NCI-H1105 treated with DMSO at 0.1 percent for 48 hours (cell line): Measurements from ENCODE around the gene DDRGK1.
A peak's percentile ranks its signal among the peaks of the same experiment; 100 is the strongest.

ENCODE experiments used
- DNase-seq: peaks from one replicate; lab custom pipeline; 2025; lab: John Stamatoyannopoulos, UW

The DDRGK1 gene

DNA sequence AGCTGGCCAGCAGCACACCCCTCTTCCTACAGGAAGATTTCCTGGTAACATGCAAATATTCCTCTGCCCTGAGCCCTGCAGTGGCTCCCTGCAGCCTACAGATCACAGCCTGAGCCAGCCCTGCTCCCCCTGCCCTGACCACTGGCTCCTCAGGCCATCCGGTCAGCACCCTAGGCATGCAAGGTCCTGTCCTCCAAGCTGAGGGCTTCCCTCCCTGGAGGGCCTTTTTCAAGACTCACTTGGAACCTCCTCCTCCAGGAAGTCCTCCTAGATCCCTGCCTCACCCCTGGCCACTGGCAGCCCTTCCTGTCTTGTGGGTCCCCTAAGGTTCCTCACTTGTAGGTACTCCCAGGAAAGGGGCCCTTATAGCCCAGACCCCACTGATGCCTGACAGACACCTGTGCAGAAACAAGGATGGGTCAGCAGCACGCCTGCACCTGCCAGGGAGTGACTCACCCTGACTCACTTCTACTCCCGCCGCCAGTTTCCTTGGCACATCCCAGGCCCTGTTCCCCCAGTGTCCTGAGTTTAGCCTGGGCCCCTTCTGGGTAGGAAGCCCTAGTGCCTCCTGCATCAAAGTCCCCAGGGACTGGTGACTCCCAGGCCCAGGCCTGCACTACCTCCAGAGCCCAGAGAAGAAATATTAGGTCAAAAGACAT, 31.3 kb upstream of the DDRGK1 start:
- no peak for DNase-seq

DNA sequence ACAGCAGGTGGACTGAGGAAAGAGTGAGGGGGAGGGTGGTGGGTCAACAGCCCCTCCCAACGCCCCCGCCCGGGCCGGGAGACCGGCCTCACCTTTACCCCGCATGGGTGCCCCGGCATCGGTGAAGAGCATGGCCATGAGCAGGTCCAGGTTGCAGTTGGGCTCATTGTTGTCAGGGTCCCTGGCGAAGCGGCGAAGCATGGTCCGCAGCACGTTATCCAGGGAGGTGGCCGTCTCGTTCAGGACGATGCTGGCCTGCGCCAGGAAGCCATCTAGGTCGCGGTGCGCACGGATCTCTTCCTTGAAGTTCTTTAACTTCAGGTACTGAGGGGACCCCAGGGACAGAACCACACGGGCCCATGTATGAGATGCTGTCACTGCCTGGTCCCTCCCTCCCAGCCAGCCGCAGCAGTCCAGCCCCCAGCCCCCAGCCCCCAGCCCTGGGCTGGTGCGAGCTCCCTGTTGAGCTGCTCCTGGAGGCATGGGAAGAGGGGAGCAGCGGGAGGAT, 29.6 kb upstream of the DDRGK1 start:
- DNase-seq, result no peak

DNA sequence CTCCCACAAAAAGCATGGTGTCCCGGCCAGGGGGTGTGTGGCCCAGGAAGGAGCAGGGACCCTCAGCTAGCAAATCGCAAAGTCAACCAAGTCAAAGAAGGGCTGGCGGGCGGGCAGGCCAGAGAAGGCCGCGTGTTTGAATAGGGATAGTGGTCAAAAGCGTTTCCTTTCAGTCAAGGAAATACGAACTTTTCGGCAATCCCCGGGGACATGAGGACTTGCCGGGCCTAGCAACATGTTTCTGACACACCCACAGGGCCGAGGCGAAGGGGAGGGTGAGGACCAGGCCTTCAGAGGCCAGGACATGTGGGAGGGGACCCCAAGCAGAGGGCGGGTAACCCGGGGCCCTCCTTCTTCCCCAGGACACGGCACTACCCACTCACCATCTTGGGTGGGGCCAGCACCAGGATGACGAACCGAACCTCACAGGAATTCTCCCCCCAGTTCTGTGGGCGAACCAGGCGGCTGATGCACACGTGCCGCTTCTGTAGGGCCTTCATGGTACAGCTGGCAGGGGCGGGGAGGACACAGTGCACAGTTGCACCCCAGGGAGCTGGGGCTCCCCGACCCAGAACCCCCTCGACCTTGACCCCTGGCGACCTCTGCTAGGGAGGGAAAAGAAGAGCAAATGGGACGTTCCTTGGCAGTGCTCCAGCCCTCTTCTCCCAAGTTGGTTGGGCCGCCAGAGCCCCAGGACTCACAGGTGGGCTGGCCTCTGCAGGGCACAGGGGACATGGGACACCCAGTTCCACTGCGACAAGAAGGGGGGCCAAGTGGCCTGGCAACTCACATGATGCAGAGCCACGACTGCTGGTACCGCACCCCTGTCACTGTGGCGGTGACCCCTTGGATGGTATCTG, 28.9 kb upstream of the DDRGK1 start:
- DNase-seq, result no peak

DNA sequence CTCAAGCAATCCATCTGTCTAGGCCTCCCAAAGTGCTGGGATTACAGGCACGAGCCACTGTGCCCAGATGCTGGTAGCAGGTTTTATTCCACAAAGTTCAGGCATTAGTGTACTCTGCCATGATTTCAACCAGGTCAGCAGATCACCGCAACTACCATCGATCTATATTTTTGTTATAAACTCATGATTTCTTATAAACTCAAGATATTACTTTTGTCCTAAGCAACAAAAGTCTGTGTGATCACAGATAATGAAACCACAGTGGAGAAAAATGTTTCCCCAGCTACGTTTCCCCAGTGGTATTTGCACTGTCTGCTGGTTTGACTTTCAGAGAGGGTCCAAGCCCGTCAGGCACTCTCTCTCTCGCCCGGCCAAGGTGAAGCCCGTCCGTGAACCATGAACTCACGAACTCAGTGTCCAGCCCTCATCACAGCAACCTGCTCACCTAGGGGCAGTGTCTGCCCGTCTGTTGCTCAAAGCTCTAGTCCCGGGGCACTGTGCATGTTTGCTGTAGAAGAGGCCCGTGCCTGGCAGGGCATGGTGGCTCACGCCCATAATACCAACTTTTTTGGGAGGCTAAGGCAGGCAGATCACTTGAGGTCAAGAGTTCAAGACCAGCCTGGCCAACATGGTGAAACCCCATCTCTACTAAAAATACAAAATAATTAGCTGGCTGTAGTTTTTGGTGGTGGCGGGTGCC, 27.6 kb upstream of the DDRGK1 start:
- DNase-seq, result no peak

DNA sequence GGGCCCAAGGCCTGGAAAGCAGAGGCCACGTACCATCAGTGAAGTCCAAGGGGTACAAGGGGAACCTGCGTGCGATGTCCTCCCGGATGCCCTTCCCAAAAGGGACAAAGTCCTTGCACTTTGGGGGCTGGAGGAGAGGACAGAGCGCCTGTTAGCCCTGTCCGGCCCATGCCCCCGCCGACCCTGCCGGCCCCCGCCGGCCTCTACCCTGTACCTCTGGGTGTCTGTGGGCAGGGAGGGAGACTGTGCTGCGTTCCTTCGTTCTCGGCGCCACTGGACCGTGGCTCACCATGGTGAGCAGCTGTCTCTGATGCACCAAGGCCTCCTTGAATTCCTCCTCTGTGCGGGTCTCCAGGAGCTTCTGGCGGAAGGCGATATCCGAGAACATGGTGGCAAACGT, 26.6 kb upstream of the DDRGK1 start:
- no peak for DNase-seq

DNA sequence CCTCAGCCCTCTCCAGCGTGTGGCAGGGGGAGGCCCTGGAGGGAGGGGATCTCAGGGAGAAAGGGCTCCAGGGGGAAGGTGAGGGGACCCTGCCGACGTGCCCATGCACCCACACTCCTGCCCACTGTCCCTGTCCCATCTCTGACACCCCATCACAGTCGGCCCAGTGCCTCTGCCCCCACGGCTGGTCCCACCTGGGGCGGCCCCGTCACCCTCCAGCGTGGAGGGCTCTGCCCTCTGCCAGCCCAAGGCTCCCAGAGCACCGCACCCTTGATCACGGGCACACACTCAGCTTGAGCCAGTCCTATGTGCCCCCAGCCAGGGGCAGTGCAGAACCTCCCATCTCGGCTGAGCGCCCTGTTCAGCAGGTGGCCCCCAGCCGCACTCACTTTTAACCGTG, 25.3 kb upstream of the DDRGK1 start:
- DNase-seq, result no peak

DNA sequence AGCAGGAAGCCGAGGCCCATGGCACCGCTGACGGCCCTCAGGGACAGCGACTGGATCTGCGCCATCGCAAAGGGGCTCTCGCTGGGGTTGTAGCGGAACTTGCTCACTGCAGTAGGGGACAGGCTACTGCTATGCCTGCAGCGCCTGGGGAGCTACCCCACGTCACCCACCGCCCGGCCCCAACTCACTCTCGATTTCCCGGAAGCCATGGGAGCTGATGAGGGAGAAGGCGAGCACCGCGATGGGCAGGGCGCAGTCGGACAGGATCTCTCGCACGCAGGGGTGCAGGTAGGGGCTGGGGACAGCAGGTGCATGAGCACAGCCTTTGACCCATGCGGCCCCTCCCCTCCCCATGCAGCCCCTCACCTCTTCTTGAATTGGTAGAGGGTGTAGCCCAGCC, 24.7 kb upstream of the DDRGK1 start:
- no peak for DNase-seq

DNA sequence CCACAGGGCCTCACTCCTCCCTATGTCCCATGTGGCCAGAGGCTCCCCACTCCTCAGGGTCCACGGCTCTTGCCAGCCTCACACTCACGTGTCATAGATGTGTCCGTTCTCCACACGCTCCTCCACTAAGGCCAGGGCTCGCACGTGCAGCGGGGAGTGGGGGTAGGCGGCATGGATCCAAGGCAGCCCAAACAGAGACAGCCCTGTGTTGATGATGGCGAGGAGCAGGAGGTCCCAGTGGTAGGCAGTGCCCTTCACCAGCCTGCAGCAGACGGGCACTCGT, 24.2 kb upstream of the DDRGK1 start:
- no peak for DNase-seq

DNA sequence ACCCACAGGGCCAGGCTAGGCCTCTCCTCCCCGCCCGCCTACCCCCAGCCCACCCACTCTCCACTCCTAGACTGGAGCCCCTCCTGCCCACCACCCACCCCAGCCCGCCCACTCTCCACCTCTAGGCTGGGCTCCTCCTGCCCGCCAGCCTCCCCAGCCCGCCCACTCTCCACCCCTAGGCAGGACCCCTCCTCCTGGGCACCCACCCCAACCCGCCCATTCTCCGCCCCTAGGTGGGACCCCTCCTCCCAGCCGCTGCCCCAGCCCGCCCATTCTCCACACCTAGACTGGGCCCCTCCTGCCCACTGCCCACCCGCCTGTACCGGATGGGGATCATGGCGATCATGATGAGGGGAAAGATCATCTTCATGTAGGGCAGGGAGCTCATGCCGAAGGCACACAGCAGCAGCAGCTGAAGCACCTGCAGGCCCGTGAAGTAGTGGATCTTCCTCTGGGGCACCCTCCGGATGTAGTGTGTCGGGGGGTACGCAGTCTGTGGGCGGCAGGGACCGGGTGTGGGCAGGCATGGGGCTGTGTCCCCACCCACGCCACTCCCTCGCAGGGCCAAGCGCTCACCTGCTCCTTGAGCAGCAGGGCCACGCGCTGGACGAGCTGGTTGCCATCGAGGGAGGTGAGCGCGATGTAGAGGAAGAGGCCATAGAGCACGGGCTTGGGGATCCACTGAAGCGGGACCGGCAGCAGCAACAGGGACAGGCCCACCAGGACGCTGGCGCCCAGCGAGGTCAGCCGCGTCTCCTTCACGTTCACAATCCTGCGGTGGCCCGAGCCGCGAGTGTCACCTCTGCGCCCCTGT, 23.7 kb upstream of the DDRGK1 start:
- no peak for DNase-seq

DNA sequence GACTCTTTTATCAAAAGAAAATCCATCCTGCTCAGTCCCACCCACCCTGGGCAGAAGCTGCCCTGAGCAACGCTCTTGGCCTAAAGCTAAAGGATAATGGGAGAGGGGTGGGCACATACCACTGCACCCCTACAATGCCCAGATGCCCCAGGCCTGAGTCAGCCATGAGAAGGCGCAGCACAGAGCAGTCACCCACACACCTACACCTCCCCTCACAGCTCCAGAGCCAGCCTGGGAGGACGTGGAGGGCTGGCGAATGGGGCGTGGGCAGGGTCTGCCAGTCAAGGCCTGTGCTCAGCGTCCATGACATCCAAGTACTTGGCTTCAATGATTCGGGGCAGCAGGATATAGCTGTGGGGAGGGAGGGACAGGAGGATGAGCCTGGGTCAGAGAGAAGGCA, 23.0 kb upstream of the DDRGK1 start:
- DNase-seq, result no peak

DNA sequence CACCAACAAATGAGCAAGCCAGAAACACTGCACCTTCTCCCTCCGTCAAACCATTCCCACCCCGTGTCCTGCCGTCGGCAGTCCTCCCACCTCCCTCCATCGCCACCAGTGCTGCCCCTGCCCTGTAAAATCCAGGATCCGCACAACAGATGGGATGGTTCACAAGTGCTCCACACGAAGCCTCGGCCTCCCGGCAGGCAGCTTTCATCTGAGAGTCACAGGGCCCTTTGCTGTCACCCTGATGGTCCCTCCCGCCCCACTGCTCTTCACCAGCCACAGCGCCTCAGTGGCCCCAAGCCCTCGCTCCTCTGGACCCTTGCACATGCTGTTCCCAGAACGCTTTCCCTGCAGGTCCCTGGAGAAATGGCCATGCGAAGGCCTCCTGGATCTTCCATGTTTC, 22.4 kb upstream of the DDRGK1 start:
- DNase-seq, result no peak

DNA sequence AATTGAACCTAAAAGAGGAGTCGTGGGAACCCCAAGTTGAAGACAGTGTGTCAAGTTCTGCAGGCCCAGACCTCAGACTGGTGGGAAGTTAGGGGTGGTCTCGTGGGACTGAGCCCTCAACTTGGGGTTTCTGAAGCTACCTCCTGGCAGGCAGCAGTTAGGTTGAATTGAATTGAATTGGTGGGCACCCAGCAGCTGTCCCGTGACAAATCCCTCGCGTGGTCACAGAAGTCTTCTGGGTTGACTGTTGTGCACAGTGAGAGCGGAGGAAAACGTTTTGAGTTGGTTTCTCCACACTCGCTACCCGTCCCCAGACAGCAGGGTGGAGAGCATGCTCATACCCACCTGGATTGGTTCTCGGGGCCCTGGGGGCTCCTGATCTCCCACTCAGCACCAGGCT, 21.6 kb upstream of the DDRGK1 start:
- DNase-seq, result no peak

DNA sequence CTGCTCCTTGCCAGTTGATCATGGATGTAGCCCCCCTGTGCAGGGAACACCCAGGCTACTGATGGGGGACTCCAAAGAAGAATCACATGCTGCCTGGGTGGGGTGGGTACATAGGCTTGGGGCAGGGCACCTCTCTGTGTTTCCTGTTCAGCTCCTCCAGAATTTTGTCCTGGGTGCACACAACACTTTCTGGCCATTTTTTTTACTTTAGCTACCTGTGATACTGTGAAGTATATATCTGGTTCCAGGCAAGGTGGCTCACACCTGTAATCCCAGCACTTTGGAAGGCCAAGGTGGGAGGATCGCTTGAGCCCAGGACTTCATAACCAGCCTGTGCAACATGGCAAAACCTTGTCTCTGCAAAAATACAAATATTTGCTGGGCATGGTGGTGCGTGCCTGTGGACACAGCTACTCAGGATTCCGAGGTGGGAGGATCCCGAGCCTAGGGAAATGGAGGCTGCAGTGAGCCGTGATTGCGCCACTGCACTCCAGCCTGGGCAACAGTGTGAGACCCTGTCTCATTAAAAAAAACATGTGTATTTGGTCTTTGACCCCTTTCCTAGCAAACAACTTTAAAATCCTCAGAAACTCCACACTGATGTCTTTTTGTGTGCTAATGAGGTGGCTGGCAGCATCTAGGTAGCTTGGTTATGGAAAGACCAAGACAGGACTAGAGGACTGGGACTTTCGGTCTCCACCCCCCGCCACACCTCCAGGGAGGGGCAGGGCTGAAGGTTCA, 20.4 kb upstream of the DDRGK1 start:
- no peak for DNase-seq

DNA sequence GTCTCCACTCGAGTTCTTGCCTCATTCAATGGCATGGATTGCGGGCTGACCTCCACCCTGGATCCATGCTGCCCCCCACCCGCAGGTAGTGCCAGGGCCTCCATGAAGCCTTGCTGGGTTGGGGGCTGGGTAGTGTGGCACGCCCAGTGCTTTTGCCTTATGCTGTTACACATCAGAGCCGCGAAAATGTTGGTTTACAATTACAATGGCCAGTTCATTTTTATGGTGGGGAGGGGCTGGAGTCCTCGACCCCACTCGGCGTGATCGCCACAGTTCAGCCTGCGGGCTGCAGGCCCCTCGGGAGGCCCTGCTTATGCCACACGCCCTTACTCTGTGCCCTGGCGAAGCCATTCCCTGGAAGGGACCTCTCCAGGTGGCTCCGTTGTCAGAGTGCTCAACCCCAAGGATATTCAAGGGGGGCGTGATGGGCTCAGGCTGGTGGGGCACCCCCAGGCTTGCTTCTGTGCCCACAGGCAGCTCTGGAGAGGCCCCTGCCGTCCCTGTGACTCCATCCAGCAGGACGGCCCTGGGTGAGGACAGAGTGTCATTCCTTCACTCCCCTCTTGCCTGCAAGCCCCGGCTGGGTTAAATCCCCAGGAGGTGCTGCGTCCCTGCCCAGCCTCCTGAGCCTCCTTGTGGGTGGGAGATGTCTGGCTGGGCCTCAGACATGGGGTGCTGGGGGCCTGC, 19.7 kb upstream of the DDRGK1 start:
- no peak for DNase-seq

DNA sequence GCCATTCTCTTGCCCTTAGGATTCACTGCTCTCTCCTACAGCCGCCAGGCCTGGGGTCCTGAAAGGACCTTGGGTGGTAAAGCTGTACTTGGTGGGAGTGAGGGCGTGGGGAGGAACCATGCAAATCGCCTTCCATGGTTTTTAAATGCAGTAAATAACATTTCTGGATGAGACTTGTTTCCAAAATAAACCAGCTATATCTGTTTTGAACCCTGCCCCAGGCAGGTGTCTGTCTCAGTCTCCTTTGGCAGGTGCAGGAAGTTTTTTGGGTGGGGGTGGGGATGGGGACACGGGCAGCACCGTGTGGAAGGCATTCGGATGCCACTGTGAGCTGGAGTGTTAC, 19.1 kb upstream of the DDRGK1 start:
- peak; percentile 50 for DNase-seq

DNA sequence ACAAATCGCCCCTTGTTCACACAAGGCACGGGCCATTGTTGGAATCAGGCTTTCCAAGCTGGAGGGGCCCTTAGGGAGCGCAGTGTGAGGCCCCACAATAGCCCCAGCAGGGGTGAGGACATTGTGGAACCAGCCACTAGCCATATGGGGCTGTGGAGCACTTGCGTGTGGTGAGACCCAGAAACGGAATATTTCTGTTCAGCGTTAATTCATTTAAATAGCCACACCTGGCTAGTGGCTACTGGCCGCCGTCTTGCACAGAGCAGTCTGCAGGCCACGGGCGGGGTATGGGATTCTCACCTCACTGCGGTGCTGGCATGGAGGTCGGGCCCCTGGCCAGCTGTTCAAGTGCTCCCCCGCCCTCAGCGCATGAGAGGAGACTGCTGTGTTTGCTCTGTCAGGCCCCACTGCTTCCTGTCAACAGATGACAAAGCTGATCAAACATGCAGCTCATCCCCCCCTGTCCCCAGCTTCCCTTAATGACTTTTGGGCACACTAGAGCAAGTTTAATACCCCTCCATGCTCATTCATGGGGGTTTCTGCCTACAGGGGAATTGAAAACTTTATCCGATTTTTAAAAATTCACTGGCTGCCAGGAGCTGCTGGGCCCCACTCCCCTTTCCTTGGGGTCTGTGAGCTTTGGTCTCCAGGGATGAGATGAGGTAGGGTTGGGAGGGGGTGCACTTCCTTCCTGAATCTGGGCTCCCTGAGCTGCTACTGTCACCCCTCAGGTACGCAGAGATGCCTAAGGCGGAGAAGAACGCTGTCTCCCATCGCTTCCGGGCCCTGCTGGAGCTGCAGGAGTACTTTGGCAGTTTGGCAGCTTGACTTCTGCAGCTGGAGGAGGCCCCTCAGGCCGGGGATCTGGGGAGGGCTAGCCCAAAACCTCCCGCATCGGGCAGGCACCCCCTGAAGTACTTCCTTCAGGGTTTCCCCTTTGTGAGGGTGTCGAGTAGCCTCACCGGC, 18.4 kb upstream of the DDRGK1 start:
- DNase-seq, result peak; percentile 94

DNA sequence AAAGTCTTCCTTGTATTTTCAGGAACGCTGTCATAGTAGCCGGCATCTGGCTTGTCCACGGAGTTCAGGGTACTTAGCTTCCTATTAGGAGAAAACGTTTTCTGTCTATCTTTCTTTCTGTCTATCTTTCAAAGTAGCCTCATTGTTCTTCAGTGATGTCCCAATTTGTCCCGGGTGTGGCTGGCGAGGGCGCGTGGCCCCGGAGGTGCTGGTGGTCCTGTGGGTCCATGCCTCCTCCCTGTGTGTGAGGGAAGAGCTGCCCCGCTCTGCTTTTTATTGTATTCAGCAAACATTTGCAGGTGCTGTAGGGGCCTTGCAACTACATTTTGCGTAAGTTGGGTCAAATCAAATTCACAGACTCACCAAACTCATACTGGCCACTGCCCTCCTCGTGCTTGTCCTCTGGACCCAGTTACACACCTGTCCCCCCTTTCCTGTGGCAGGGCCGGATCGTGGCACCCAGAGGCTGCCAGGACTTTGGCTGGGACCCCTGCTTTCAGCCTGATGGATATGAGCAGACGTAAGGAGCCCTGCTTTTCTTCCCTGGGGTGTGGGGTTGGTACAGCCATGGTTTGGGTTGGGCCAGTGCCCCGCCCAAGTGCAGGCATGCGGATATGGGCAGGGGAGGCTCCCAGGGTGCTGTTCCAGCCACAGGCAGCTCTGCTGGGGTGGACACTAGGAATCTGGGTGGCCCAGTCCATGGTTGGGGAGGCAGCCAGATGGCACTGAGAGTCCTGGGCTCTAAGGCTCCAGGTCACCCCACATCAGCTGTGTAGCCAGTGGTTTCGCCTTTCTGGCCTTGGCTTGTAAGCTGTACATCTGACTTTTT, 17.1 kb upstream of the DDRGK1 start:
- DNase-seq, result no peak

DNA sequence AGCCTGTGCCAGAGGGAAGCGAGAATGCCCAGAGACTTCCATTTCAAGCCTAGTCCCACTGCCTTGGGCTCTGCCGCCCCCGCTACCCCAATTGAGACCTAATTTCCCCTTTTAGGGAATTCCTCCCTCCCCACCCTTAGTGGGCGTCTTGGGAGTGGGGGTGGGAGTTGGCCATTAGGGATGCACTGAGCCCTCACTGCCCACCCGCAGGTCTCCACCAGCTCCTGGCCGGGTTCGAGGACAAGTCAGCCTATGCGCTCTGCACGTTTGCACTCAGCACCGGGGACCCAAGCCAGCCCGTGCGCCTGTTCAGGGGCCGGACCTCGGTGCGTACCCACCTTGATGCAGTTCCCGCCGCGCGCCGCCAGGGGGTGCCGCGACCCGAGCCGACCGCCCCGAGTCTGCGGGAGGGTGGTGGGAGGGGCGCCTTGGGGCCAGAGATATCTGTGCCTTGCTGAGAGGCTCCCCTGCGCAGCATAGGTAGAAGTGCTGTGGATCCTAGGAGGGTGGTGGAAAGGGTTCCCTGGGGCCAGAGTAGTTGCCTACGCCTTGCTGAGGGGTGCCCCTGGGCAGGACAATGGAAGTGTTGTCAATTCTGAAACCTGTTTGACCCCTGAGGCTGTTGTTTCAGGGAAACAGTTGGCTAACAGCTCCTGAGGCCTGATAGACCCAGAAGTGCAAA, 14.0 kb upstream of the DDRGK1 start:
- DNase-seq, result no peak
